WTC11 (cell line): ENCODE data around the gene GOLGA6L2. TPM values are rescaled to one million over a fixed set of nuclear protein-coding genes. Genes with fewer than 3 reads are reported as not detected.

Experiments used
- ATAC-seq: fragments of 200-7000 bp; cut with Tn5 transposase; 2 replicates; pipeline ENCODE4 v1.10.0; 2021; ENCODE audit warnings: mild to moderate bottlenecking, moderate library complexity
- CTCF ChIA-PET: fragments of 300-600 bp; sonication (Branson Sonifier 250); formaldehyde crosslinking; loops from one replicate; lab custom pipeline; 2021; ENCODE audit warnings: antibody characterized with exemption; lab: Charles Lee
- POLR2A ChIA-PET: fragments of 350-600 bp; sonication (Branson Sonifier 250); formaldehyde crosslinking; loops from one replicate; lab custom pipeline; 2021; ENCODE audit warnings: antibody characterized with exemption; lab: Charles Lee
- DNase-seq: peaks from one replicate; pipeline ENCODE4 v3.0.0; 2021; ENCODE audit warnings: low spot score
- H3K27ac Mint-ChIP-seq: 2 replicates; pipeline ENCODE4 v1.8.0; 2021; ENCODE audit warnings: mixed read lengths
- H3K27me3 Mint-ChIP-seq: 2 replicates; pipeline ENCODE4 v1.8.0; 2021; ENCODE audit warnings: low read depth, mild to moderate bottlenecking, moderate library complexity, mixed read lengths
- H3K36me3 Mint-ChIP-seq: 2 replicates; pipeline ENCODE4 v1.8.0; 2021; ENCODE audit warnings: mixed read lengths
- H3K4me1 Mint-ChIP-seq: 2 replicates; pipeline ENCODE4 v1.8.0; 2022; ENCODE audit warnings: mixed read lengths
- H3K4me3 Mint-ChIP-seq: 2 replicates; pipeline ENCODE4 v1.8.0; 2021; ENCODE audit warnings: mild to moderate bottlenecking, moderate library complexity, mixed read lengths
- H3K9me3 Mint-ChIP-seq: 2 replicates; pipeline ENCODE4 v1.8.0; 2021; ENCODE audit warnings: mixed read lengths
- FOXK1 ChIP-seq: sonication (generic); formaldehyde crosslinking; IDR thresholded peaks from 2 replicates; pipeline ENCODE4 v1.8.0; 2022; ENCODE audit warnings: mild to moderate bottlenecking, moderate library complexity, missing genetic modification reagents
- FOXP1 ChIP-seq: sonication (generic); formaldehyde crosslinking; IDR thresholded peaks from 2 replicates; pipeline ENCODE4 v1.8.0; 2022; ENCODE audit warnings: missing genetic modification reagents, mild to moderate bottlenecking, moderate library complexity, borderline replicate concordance
- IRF2 ChIP-seq: sonication (generic); formaldehyde crosslinking; IDR thresholded peaks from 2 replicates; pipeline ENCODE4 v1.8.0; 2022; ENCODE audit warnings: low read depth, missing genetic modification reagents, borderline replicate concordance
- JUN ChIP-seq: sonication (generic); formaldehyde crosslinking; IDR thresholded peaks from 2 replicates; pipeline ENCODE4 v1.8.0; 2023; ENCODE audit warnings: mild to moderate bottlenecking, missing genetic modification reagents
- MYBL2 ChIP-seq: sonication (generic); formaldehyde crosslinking; IDR thresholded peaks from 2 replicates; pipeline ENCODE4 v1.8.1; 2023; ENCODE audit warnings: mild to moderate bottlenecking, moderate library complexity, missing genetic modification reagents
- TEAD4 ChIP-seq: sonication (generic); formaldehyde crosslinking; IDR thresholded peaks from 2 replicates; pipeline ENCODE4 v1.8.0; 2022; ENCODE audit warnings: mild to moderate bottlenecking, missing genetic modification reagents
- TP53 ChIP-seq: sonication (generic); formaldehyde crosslinking; IDR thresholded peaks from 2 replicates; pipeline ENCODE4 v1.8.1; 2023; ENCODE audit warnings: mild to moderate bottlenecking, missing genetic modification reagents
- ZNF232 ChIP-seq: sonication (generic); formaldehyde crosslinking; IDR thresholded peaks from 2 replicates; pipeline ENCODE4 v1.8.0; 2022; ENCODE audit warnings: mild to moderate bottlenecking, missing genetic modification reagents
- ZNF396 ChIP-seq: fragments of 250-450 bp; sonication (Bioruptor Pico); IDR thresholded peaks from 2 replicates; pipeline ENCODE4 v1.8.0; 2021; ENCODE audit warnings: mild to moderate bottlenecking, moderate library complexity, borderline replicate concordance
- total RNA-seq: library from RNA; stranded (reverse); gene quantifications from 3 replicates; pipeline ENCODE4 v1.2.3, GENCODE V29; 2021
- TF ChIP-seq, protein P1 (sequence below): sonication (generic); formaldehyde crosslinking; IDR thresholded peaks from 2 replicates; pipeline ENCODE4 v1.8.0; 2023; ENCODE audit warnings: mild to moderate bottlenecking, missing genetic modification reagents
- TF ChIP-seq, protein P2 (sequence below): sonication (generic); formaldehyde crosslinking; IDR thresholded peaks from 2 replicates; pipeline ENCODE4 v1.8.1; 2022; ENCODE audit warnings: low read depth, mild to moderate bottlenecking, moderate library complexity, missing genetic modification reagents, borderline replicate concordance
- TF ChIP-seq, protein P3 (sequence below): sonication (generic); formaldehyde crosslinking; conservative IDR thresholded peaks from 2 replicates; pipeline ENCODE4 v1.8.1; 2023; ENCODE audit warnings: mild to moderate bottlenecking, low read depth, missing genetic modification reagents, moderate library complexity
- TF ChIP-seq, protein P4 (sequence below): fragments of 250-450 bp; sonication (Bioruptor Pico); IDR thresholded peaks from 2 replicates; pipeline ENCODE4 v1.8.0; 2021; ENCODE audit warnings: mild to moderate bottlenecking
- TF ChIP-seq, protein P5 (sequence below): sonication (generic); formaldehyde crosslinking; IDR thresholded peaks from 2 replicates; pipeline ENCODE4 v1.8.1; 2023; ENCODE audit warnings: mild to moderate bottlenecking, missing genetic modification reagents
- TF ChIP-seq, protein P6 (sequence below): fragments of 250-450 bp; sonication (Bioruptor Pico); IDR thresholded peaks from 2 replicates; pipeline ENCODE4 v1.9.0; 2021; ENCODE audit warnings: mild to moderate bottlenecking
- TF ChIP-seq, protein P7 (sequence below): sonication (generic); formaldehyde crosslinking; IDR thresholded peaks from 2 replicates; pipeline ENCODE4 v1.8.1; 2022; ENCODE audit warnings: mild to moderate bottlenecking, moderate library complexity, missing genetic modification reagents
- TF ChIP-seq, protein P8 (sequence below): sonication (generic); formaldehyde crosslinking; IDR thresholded peaks from 2 replicates; pipeline ENCODE4 v1.8.0; 2022; ENCODE audit warnings: mild to moderate bottlenecking, missing genetic modification reagents
- TF ChIP-seq, protein P9 (sequence below): sonication (generic); formaldehyde crosslinking; IDR thresholded peaks from 2 replicates; pipeline ENCODE4 v1.8.0; 2022; ENCODE audit warnings: mild to moderate bottlenecking, missing genetic modification reagents

Gene GOLGA6L2
- total RNA-seq, 1 experiment from 2014 or later, result not detected

DNA sequence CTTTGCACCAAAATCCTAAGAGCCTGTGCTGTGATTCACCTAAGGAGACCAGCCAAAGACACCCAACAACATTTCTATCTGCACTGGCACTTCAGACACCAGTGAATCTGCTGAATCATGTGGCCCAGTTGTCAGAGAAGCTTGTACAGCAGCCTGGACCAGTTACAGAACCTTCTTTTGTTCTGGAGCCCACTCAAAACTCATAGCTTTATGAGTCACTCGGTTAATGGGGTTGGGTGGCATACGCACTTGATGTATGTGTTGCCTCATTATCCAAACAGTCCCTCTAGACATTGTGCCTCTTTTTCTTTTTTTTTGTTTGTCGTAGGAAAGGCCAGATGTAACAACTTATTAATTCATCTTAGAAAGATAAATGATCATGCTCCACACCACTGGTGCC, 25.6 kb upstream of the GOLGA6L2 start (continued):
- TF ChIP-seq, protein P1, sequence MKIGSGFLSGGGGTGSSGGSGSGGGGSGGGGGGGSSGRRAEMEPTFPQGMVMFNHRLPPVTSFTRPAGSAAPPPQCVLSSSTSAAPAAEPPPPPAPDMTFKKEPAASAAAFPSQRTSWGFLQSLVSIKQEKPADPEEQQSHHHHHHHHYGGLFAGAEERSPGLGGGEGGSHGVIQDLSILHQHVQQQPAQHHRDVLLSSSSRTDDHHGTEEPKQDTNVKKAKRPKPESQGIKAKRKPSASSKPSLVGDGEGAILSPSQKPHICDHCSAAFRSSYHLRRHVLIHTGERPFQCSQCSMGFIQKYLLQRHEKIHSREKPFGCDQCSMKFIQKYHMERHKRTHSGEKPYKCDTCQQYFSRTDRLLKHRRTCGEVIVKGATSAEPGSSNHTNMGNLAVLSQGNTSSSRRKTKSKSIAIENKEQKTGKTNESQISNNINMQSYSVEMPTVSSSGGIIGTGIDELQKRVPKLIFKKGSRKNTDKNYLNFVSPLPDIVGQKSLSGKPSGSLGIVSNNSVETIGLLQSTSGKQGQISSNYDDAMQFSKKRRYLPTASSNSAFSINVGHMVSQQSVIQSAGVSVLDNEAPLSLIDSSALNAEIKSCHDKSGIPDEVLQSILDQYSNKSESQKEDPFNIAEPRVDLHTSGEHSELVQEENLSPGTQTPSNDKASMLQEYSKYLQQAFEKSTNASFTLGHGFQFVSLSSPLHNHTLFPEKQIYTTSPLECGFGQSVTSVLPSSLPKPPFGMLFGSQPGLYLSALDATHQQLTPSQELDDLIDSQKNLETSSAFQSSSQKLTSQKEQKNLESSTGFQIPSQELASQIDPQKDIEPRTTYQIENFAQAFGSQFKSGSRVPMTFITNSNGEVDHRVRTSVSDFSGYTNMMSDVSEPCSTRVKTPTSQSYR, result no peak
- TF ChIP-seq MYBL2 (no peak), IRF2 (CRISPR knock-in tag) (no peak), JUN (no peak), ZNF396 (CRISPR knock-in tag) (no peak)

DNA sequence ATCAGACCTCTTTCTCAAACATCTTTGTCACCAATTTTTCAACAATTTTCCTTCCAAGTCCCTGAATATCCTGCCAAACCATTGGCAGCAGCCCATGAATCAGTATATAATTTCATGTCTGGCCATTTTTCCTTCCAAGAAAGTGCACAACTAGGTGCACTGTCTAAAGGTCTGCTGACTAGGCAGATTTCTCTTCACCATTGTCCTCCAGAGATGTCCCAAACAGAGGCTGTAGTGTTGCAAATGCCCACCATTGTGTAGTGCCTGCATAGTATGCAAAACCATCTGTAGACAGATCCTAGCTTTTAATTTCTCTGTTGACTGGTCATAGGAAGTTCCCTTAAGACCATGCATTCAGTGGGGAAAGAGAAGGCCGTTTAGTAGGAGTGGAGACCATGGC, 25.0 kb upstream of the GOLGA6L2 start:
- Mint-ChIP-seq H3K4me1 (no peaks in the 10 kb centered on the region), H3K4me3 (no peak overlapping the region), H3K9me3 (peaks cover 42% of the 10 kb centered on the region), H3K36me3 (peaks cover 11% of the 10 kb centered on the region), H3K27me3 (no peaks in the 10 kb centered on the region), H3K27ac (no peak overlapping the region)
- DNase-seq, result no peak
- ATAC-seq, result no peak
- POLR2A ChIA-PET, result no interaction called here
- CTCF ChIA-PET, result interaction anchor here (1.4 kb wide), 1 partner anchor 26 kb away, joined by 3 read pairs; no protein-coding TSS in a partner anchor
- no peak for TF ChIP-seq TEAD4 (CRISPR knock-in tag)
- TF ChIP-seq, protein P2, sequence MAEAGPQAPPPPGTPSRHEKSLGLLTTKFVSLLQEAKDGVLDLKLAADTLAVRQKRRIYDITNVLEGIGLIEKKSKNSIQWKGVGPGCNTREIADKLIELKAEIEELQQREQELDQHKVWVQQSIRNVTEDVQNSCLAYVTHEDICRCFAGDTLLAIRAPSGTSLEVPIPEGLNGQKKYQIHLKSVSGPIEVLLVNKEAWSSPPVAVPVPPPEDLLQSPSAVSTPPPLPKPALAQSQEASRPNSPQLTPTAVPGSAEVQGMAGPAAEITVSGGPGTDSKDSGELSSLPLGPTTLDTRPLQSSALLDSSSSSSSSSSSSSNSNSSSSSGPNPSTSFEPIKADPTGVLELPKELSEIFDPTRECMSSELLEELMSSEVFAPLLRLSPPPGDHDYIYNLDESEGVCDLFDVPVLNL (CRISPR knock-in tag), result no peak
- TF ChIP-seq, protein P3, sequence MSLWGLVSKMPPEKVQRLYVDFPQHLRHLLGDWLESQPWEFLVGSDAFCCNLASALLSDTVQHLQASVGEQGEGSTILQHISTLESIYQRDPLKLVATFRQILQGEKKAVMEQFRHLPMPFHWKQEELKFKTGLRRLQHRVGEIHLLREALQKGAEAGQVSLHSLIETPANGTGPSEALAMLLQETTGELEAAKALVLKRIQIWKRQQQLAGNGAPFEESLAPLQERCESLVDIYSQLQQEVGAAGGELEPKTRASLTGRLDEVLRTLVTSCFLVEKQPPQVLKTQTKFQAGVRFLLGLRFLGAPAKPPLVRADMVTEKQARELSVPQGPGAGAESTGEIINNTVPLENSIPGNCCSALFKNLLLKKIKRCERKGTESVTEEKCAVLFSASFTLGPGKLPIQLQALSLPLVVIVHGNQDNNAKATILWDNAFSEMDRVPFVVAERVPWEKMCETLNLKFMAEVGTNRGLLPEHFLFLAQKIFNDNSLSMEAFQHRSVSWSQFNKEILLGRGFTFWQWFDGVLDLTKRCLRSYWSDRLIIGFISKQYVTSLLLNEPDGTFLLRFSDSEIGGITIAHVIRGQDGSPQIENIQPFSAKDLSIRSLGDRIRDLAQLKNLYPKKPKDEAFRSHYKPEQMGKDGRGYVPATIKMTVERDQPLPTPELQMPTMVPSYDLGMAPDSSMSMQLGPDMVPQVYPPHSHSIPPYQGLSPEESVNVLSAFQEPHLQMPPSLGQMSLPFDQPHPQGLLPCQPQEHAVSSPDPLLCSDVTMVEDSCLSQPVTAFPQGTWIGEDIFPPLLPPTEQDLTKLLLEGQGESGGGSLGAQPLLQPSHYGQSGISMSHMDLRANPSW (CRISPR knock-in tag), result no peak
- no peak for TF ChIP-seq ZNF232
- TF ChIP-seq, protein P4, sequence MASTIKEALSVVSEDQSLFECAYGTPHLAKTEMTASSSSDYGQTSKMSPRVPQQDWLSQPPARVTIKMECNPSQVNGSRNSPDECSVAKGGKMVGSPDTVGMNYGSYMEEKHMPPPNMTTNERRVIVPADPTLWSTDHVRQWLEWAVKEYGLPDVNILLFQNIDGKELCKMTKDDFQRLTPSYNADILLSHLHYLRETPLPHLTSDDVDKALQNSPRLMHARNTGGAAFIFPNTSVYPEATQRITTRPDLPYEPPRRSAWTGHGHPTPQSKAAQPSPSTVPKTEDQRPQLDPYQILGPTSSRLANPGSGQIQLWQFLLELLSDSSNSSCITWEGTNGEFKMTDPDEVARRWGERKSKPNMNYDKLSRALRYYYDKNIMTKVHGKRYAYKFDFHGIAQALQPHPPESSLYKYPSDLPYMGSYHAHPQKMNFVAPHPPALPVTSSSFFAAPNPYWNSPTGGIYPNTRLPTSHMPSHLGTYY (CRISPR knock-in tag), result no peak
- TF ChIP-seq FOXP1 (CRISPR knock-in tag), result no peak
- no peak for TF ChIP-seq JUN
- TF ChIP-seq, protein P5, sequence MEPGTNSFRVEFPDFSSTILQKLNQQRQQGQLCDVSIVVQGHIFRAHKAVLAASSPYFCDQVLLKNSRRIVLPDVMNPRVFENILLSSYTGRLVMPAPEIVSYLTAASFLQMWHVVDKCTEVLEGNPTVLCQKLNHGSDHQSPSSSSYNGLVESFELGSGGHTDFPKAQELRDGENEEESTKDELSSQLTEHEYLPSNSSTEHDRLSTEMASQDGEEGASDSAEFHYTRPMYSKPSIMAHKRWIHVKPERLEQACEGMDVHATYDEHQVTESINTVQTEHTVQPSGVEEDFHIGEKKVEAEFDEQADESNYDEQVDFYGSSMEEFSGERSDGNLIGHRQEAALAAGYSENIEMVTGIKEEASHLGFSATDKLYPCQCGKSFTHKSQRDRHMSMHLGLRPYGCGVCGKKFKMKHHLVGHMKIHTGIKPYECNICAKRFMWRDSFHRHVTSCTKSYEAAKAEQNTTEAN (CRISPR knock-in tag), result no peak
- TF ChIP-seq TP53, result no peak
- TF ChIP-seq, protein P6, sequence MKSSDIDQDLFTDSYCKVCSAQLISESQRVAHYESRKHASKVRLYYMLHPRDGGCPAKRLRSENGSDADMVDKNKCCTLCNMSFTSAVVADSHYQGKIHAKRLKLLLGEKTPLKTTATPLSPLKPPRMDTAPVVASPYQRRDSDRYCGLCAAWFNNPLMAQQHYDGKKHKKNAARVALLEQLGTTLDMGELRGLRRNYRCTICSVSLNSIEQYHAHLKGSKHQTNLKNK (CRISPR knock-in tag), result no peak
- TF ChIP-seq, protein P7, sequence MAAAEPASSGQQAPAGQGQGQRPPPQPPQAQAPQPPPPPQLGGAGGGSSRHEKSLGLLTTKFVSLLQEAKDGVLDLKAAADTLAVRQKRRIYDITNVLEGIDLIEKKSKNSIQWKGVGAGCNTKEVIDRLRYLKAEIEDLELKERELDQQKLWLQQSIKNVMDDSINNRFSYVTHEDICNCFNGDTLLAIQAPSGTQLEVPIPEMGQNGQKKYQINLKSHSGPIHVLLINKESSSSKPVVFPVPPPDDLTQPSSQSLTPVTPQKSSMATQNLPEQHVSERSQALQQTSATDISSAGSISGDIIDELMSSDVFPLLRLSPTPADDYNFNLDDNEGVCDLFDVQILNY, result no peak
- TF ChIP-seq FOXK1 (CRISPR knock-in tag), result no peak
- TF ChIP-seq, protein P8, sequence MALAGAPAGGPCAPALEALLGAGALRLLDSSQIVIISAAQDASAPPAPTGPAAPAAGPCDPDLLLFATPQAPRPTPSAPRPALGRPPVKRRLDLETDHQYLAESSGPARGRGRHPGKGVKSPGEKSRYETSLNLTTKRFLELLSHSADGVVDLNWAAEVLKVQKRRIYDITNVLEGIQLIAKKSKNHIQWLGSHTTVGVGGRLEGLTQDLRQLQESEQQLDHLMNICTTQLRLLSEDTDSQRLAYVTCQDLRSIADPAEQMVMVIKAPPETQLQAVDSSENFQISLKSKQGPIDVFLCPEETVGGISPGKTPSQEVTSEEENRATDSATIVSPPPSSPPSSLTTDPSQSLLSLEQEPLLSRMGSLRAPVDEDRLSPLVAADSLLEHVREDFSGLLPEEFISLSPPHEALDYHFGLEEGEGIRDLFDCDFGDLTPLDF, result no peak
- TF ChIP-seq, protein P9, sequence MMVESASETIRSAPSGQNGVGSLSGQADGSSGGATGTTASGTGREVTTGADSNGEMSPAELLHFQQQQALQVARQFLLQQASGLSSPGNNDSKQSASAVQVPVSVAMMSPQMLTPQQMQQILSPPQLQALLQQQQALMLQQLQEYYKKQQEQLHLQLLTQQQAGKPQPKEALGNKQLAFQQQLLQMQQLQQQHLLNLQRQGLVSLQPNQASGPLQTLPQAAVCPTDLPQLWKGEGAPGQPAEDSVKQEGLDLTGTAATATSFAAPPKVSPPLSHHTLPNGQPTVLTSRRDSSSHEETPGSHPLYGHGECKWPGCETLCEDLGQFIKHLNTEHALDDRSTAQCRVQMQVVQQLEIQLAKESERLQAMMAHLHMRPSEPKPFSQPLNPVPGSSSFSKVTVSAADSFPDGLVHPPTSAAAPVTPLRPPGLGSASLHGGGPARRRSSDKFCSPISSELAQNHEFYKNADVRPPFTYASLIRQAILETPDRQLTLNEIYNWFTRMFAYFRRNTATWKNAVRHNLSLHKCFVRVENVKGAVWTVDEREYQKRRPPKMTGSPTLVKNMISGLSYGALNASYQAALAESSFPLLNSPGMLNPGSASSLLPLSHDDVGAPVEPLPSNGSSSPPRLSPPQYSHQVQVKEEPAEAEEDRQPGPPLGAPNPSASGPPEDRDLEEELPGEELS (CRISPR knock-in tag), result no peak
